GM19467 (cell line): ENCODE measurements around the gene PVR.
"Not testable (repeated sequence)": the region's sequence is repeated elsewhere in the genome, so short reads cannot be mapped to it uniquely, and the experiment has no call there.

ENCODE experiments used
- ATAC-seq: cut with Tn5 transposase; IDR thresholded peaks from one replicate; pipeline ENCODE4 v1.9.1; 2021; ENCODE audit warnings: mild to moderate bottlenecking, moderate library complexity; ENCODE audit not compliant: unreplicated experiment

Gene PVR

GRCh38 chr19:44618640-44619357 lies 24.9 kb upstream of the PVR start:
- ATAC-seq: no peak

GRCh38 chr19:44620667-44621066 lies 23.0 kb upstream of the PVR start:
- no peak for ATAC-seq

GRCh38 chr19:44621367-44621766 lies 22.3 kb upstream of the PVR start:
- ATAC-seq: no peak

- no peak for ATAC-seq
Measured at GRCh38 chr19:44623080-44623479, 20.6 kb upstream of the PVR start.

GRCh38 chr19:44623626-44624025 lies 20.1 kb upstream of the PVR start:
- no peak for ATAC-seq

- no peak for ATAC-seq
Measured at GRCh38 chr19:44624840-44625354, 18.8 kb upstream of the PVR start.

GRCh38 chr19:44625637-44626036 lies 18.1 kb upstream of the PVR start:
- not testable (repeated sequence) for ATAC-seq

- no peak for ATAC-seq
Measured at GRCh38 chr19:44626048-44626624, 17.6 kb upstream of the PVR start.

GRCh38 chr19:44627631-44628030 lies 16.1 kb upstream of the PVR start:
- ATAC-seq: no peak

GRCh38 chr19:44628793-44629192 lies 14.9 kb upstream of the PVR start:
- no peak for ATAC-seq

- ATAC-seq: not testable (repeated sequence)
Measured at GRCh38 chr19:44631611-44632010, 12.1 kb upstream of the PVR start.

- not testable (repeated sequence) for ATAC-seq
Measured at GRCh38 chr19:44634058-44634457, 9.7 kb upstream of the PVR start.

- no peak for ATAC-seq
Measured at GRCh38 chr19:44634785-44635184, 8.9 kb upstream of the PVR start.

GRCh38 chr19:44635581-44636438 lies 7.9 kb upstream of the PVR start:
- no peak for ATAC-seq

- no peak for ATAC-seq
Measured at GRCh38 chr19:44636439-44637389, 7.0 kb upstream of the PVR start.

- ATAC-seq: no peak
Measured at GRCh38 chr19:44637390-44637764, 6.3 kb upstream of the PVR start.

GRCh38 chr19:44640518-44640917 lies 3.2 kb upstream of the PVR start:
- no peak for ATAC-seq

- no peak for ATAC-seq
Measured at GRCh38 chr19:44641501-44642265, 2.0 kb upstream of the PVR start.

- ATAC-seq: no peak
Measured at GRCh38 chr19:44642377-44642776, 1.3 kb upstream of the PVR start.
